Prostate gland (tissue), 2 donors: ENCODE measurements around the gene ARHGAP45.

Experiments
- CTCF ChIP-seq, 4 experiments: fragments of 200-600 bp in 2 of 4; fragments of 450-650 bp in 2 of 4; sonication (generic) in 2 of 4; IDR thresholded peaks; 1 replicate in 3 of 4; 2 replicates in 1 of 4; pipeline ENCODE4 v1.5.1; 2016 to 2019; ENCODE audit warnings: antibody characterized with exemption in 4 of 4, mild to moderate bottlenecking in 2 of 4, moderate library complexity in 2 of 4
- POLR2A ChIP-seq: fragments of 450-650 bp; IDR thresholded peaks from one replicate; pipeline ENCODE4 v1.6.1; 2016; ENCODE audit warnings: antibody characterized with exemption, mild to moderate bottlenecking
- POLR2AphosphoS5 ChIP-seq: sonication (generic); formaldehyde crosslinking; IDR thresholded peaks from one replicate; pipeline ENCODE4 v1.6.1; 2017; ENCODE audit warnings: antibody characterized with exemption

GRCh38 chr19:1054102-1055027 lies 12.6 kb upstream of the ARHGAP45 start:
- TF ChIP-seq CTCF (IDR thresholded peaks at IDR 0.05): no peak
- no peak for TF ChIP-seq POLR2A
- TF ChIP-seq POLR2AphosphoS5: no peak
